ENCODE measurements around the gene FAM184B. TPM values are rescaled to one million over a fixed set of nuclear protein-coding genes. Genes with fewer than 3 reads are reported as not detected.

The FAM184B gene
- polyA plus RNA-seq, 1 donor from 2014 or later: 0.10 TPM

GRCh38 chr4:17726911-17727310, 54.5 kb downstream of the FAM184B start:
- H3K9me2 ChIP-seq (ENCODE audit: insufficient read depth, low read length): no peaks in the 10 kb centered on the region
- H3K79me2 ChIP-seq (replicated peaks; ENCODE audit: insufficient read depth, low read length): no peaks in the 10 kb centered on the region
- TF ChIP-seq CTCF (IDR thresholded peaks at IDR 0.05; ENCODE audit: poor library complexity, severe bottlenecking) (no peak), EP300 (conservative IDR thresholded peaks at IDR 0.05; ENCODE audit: poor library complexity, severe bottlenecking) (no peak), EZH2 (IDR thresholded peaks at IDR 0.05; ENCODE audit: borderline replicate concordance, insufficient read depth, low read length, poor library complexity, severe bottlenecking) (no peak), SMC3 (conservative IDR thresholded peaks at IDR 0.05; ENCODE audit: poor library complexity) (no peak), POLR2AphosphoS5 (IDR thresholded peaks at IDR 0.05) (no peak), REST (IDR thresholded peaks at IDR 0.05; ENCODE audit: borderline replicate concordance) (no peak), MXI1 (conservative IDR thresholded peaks at IDR 0.05; ENCODE audit: poor library complexity, severe bottlenecking) (no peak), TAF1 (IDR thresholded peaks at IDR 0.05; ENCODE audit: low read depth) (no peak), RAD21 (conservative IDR thresholded peaks at IDR 0.05) (no peak)
- no peak overlapping the region for H3K9ac ChIP-seq (ENCODE audit: low read length)
- no peak overlapping the region for H3K4me2 ChIP-seq (ENCODE audit: low read length)
- no peaks in the 10 kb centered on the region for H3K27me3 ChIP-seq (ENCODE audit: insufficient read depth, low read depth, low read length)
- H3K4me3 ChIP-seq (ENCODE audit: low read length): no peak overlapping the region
- H3F3A ChIP-seq (ENCODE audit: insufficient read depth, low read length, poor library complexity, severe bottlenecking): no peaks in the 10 kb centered on the region
- no peaks in the 10 kb centered on the region for H3K36me3 ChIP-seq (ENCODE audit: insufficient read depth, low read length)
- no peaks in the 10 kb centered on the region for H3K9me3 ChIP-seq (ENCODE audit: low read length)
- no peak overlapping the region for H3K27ac ChIP-seq (ENCODE audit: low read length)
- H4K20me1 ChIP-seq (ENCODE audit: insufficient read depth): no peaks in the 10 kb centered on the region
- no peak overlapping the region for H2AFZ ChIP-seq (ENCODE audit: low read depth, low read length)

- H3K27me3 ChIP-seq (ENCODE audit: insufficient read depth, low read depth, low read length): no peaks in the 10 kb centered on the region
- no peak overlapping the region for H3K9ac ChIP-seq (ENCODE audit: low read length)
- no peaks in the 10 kb centered on the region for H3K36me3 ChIP-seq (ENCODE audit: insufficient read depth, low read length)
- H3F3A ChIP-seq (ENCODE audit: insufficient read depth, low read length, poor library complexity, severe bottlenecking): no peaks in the 10 kb centered on the region
- no peak overlapping the region for H3K27ac ChIP-seq (ENCODE audit: low read length)
- no peak overlapping the region for H2AFZ ChIP-seq (ENCODE audit: low read depth, low read length)
- H3K4me3 ChIP-seq (ENCODE audit: low read length): no peak overlapping the region
- no peaks in the 10 kb centered on the region for H3K79me2 ChIP-seq (replicated peaks; ENCODE audit: insufficient read depth, low read length)
- H3K9me3 ChIP-seq (ENCODE audit: low read length): no peaks in the 10 kb centered on the region
- no peak overlapping the region for H3K4me2 ChIP-seq (ENCODE audit: low read length)
- H4K20me1 ChIP-seq (ENCODE audit: insufficient read depth): no peaks in the 10 kb centered on the region
- H3K9me2 ChIP-seq (ENCODE audit: insufficient read depth, low read length): no peaks in the 10 kb centered on the region
- TF ChIP-seq EZH2 (IDR thresholded peaks at IDR 0.05; ENCODE audit: borderline replicate concordance, insufficient read depth, low read length, poor library complexity, severe bottlenecking) (no peak), SMC3 (conservative IDR thresholded peaks at IDR 0.05; ENCODE audit: poor library complexity) (no peak)
These were observed 57.8 kb downstream of the FAM184B start for GRCh38 chr4:17723648-17724047.

- Histone ChIP-seq H3K79me2 (replicated peaks; ENCODE audit: insufficient read depth, low read length) (no peaks in the 10 kb centered on the region), H3K4me3 (ENCODE audit: low read length) (no peak overlapping the region), H3K9me3 (ENCODE audit: low read length) (no peaks in the 10 kb centered on the region), H3K27ac (ENCODE audit: low read length) (no peak overlapping the region), H3K27me3 (ENCODE audit: insufficient read depth, low read depth, low read length) (no peaks in the 10 kb centered on the region), H3F3A (ENCODE audit: insufficient read depth, low read length, poor library complexity, severe bottlenecking) (no peaks in the 10 kb centered on the region), H3K9ac (ENCODE audit: low read length) (no peak overlapping the region), H4K20me1 (ENCODE audit: insufficient read depth) (no peaks in the 10 kb centered on the region), H3K36me3 (ENCODE audit: insufficient read depth, low read length) (no peaks in the 10 kb centered on the region), H3K9me2 (ENCODE audit: insufficient read depth, low read length) (no peaks in the 10 kb centered on the region), H2AFZ (ENCODE audit: low read depth, low read length) (no peak overlapping the region), H3K4me2 (ENCODE audit: low read length) (no peak overlapping the region)
- TF ChIP-seq POLR2AphosphoS5 (IDR thresholded peaks at IDR 0.05): no peak
- no peak for TF ChIP-seq CTCF (IDR thresholded peaks at IDR 0.05; ENCODE audit: poor library complexity, severe bottlenecking)
- TF ChIP-seq EZH2 (IDR thresholded peaks at IDR 0.05; ENCODE audit: borderline replicate concordance, insufficient read depth, low read length, poor library complexity, severe bottlenecking): no peak
- no peak for TF ChIP-seq TAF1 (IDR thresholded peaks at IDR 0.05; ENCODE audit: low read depth)
- TF ChIP-seq REST (IDR thresholded peaks at IDR 0.05; ENCODE audit: borderline replicate concordance): no peak
- TF ChIP-seq EP300 (conservative IDR thresholded peaks at IDR 0.05; ENCODE audit: poor library complexity, severe bottlenecking): no peak
- TF ChIP-seq MXI1 (conservative IDR thresholded peaks at IDR 0.05; ENCODE audit: poor library complexity, severe bottlenecking): no peak
- TF ChIP-seq SMC3 (conservative IDR thresholded peaks at IDR 0.05; ENCODE audit: poor library complexity): no peak
- TF ChIP-seq RAD21 (conservative IDR thresholded peaks at IDR 0.05): no peak
These were observed 59.1 kb downstream of the FAM184B start for GRCh38 chr4:17722356-17722700.

Data from neural cell (in vitro differentiated cells).